Right lobe of liver (tissue), 4 donors: ENCODE results near the gene TPPP2.

Experiments used
- CTCF ChIP-seq, 4 donors: fragments of 200-600 bp in 3 of 4; fragments of 450-650 bp in 1 of 4; IDR thresholded peaks; one replicate each; pipeline versions ENCODE4 v1.5.1 to v1.8.0; 2016 to 2022; ENCODE audit warnings: antibody characterized with exemption in 4 of 4, mild to moderate bottlenecking in 2 of 4
- POLR2A ChIP-seq: fragments of 450-650 bp; IDR thresholded peaks from one replicate; pipeline ENCODE4 v1.6.1; 2017; ENCODE audit warnings: antibody characterized with exemption, mild to moderate bottlenecking
- donor health status: DM: no; HTN: no; CAD: no.
- donor health status: DM: no; HTN: no; CAD: no.
- donor health status: DM: no; HTN: yes; CAD: no.

DNA sequence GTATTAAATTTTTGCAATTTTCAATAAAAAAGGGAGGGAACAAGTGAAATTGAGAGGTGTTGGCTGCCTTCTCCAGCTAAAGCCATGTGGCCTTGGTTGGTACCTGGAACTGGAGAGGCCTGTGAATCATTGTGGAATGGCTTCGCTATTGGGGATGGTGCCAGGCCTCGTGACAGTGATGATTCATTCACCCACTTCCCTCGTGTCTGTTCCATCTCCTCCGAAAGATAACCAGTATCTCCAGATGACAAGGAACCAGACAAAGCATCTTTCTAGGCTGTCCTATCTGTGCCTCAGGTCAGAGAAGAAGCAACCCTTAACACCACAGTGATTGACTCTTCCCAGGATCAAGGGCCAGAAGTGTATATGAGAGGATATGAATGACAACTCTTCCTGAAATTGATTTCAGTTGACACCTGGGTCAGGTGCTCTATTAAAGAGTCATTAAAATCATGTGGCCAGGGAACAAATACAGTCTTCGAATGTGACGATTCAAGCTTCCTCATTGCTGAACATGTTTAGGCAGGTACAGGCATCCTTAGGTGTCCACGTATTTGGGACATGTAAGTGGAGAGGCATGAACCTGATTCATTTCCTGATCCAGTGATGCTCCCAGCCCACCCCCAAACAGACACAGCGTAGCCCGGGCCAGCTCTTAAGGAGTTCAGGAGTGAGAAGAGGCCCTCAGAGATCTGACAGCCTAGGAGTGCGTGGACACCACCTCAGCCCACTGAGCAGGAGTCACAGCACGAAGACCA lies 11.8 kb downstream of the TPPP2 start, which contains the start of gene RNASE7:
- TF ChIP-seq CTCF (IDR thresholded peaks at IDR 0.05) = no peak
- no peak for TF ChIP-seq POLR2A
